Neural cell (in vitro differentiated cells): ENCODE measurements around the gene PRKAG2. TPM values are rescaled to one million over a fixed set of nuclear protein-coding genes. Genes with fewer than 3 reads are reported as not detected.

Experiments
- H2AFZ ChIP-seq: fragments of 200-600, 300-800 bp; sonication (generic), shearing (Covaris generic); 2 replicates; pipeline ENCODE4 v1.6.0; 2014; ENCODE audit warnings: low read depth, mild to moderate bottlenecking, antibody characterized with exemption, low read length, moderate library complexity
- H3F3A ChIP-seq: fragments of 200-600 bp; shearing (Covaris generic); 2 replicates; pipeline ENCODE4 v1.6.1; 2016; ENCODE audit warnings: mild to moderate bottlenecking, moderate library complexity, mixed read lengths, antibody characterized with exemption, low read length; ENCODE audit not compliant: insufficient read depth, poor library complexity, severe bottlenecking
- H3K27ac ChIP-seq: fragments of 200-600, 300-800 bp; sonication (generic), shearing (Covaris generic); 2 replicates; pipeline ENCODE4 v1.5.1; 2014; ENCODE audit warnings: mild to moderate bottlenecking, low read length, moderate library complexity
- H3K27me3 ChIP-seq: fragments of 300-800, 200-600 bp; sonication (generic), shearing (Covaris generic); 2 replicates; pipeline ENCODE4 v1.6.0; 2014; ENCODE audit warnings: mild to moderate bottlenecking, low read depth, low read length, moderate library complexity; ENCODE audit not compliant: insufficient read depth
- H3K36me3 ChIP-seq: fragments of 300-800, 200-600 bp; sonication (generic), shearing (Covaris generic); 2 replicates; pipeline ENCODE4 v1.5.1; 2014; ENCODE audit warnings: mild to moderate bottlenecking, antibody characterized with exemption, low read length, moderate library complexity; ENCODE audit not compliant: insufficient read depth
- H3K4me2 ChIP-seq: fragments of 300-800, 200-600 bp; sonication (generic), shearing (Covaris generic); 2 replicates; pipeline ENCODE4 v1.6.0; 2014; ENCODE audit warnings: mild to moderate bottlenecking, low read length
- H3K4me3 ChIP-seq: fragments of 300-800, 200-600 bp; sonication (generic), shearing (Covaris generic); 2 replicates; pipeline ENCODE4 v1.5.1; 2014; ENCODE audit warnings: mild to moderate bottlenecking, low read length, moderate library complexity
- H3K79me2 ChIP-seq: fragments of 200-600 bp; shearing (Covaris generic); replicated peaks from 2 replicates; pipeline ENCODE4 v1.6.0; 2014; ENCODE audit warnings: mild to moderate bottlenecking, low read length, moderate library complexity; ENCODE audit not compliant: insufficient read depth
- H3K9ac ChIP-seq: fragments of 300-800, 200-600 bp; sonication (generic), shearing (Covaris generic); 2 replicates; pipeline ENCODE4 v1.6.1; 2016; ENCODE audit warnings: mild to moderate bottlenecking, low read length, mixed read lengths
- H3K9me2 ChIP-seq: fragments of 200-600 bp; shearing (Covaris generic); 2 replicates; pipeline ENCODE4 v1.6.1; 2016; ENCODE audit warnings: mild to moderate bottlenecking, low read length, mixed read lengths; ENCODE audit not compliant: insufficient read depth
- H3K9me3 ChIP-seq: fragments of 200-600, 300-800 bp; sonication (generic), shearing (Covaris generic); 2 replicates; pipeline ENCODE4 v1.6.1; 2016; ENCODE audit warnings: mild to moderate bottlenecking, mixed run types, low read length, moderate library complexity, mixed read lengths
- H4K20me1 ChIP-seq: fragments of 200-600 bp; shearing (Covaris generic); 2 replicates; pipeline ENCODE4 v1.6.1; 2016; ENCODE audit warnings: mild to moderate bottlenecking, mixed run types; ENCODE audit not compliant: insufficient read depth
- CTCF ChIP-seq: fragments of 450-650 bp; IDR thresholded peaks from 2 replicates; pipeline ENCODE4 v1.5.1; 2014; ENCODE audit warnings: antibody characterized with exemption, mild to moderate bottlenecking, moderate library complexity; ENCODE audit not compliant: poor library complexity, severe bottlenecking
- EP300 ChIP-seq: fragments of 450-650 bp; conservative IDR thresholded peaks from 2 replicates; pipeline ENCODE4 v1.6.1; 2014; ENCODE audit warnings: antibody characterized with exemption, mild to moderate bottlenecking, moderate library complexity; ENCODE audit not compliant: poor library complexity, severe bottlenecking
- EZH2 ChIP-seq: fragments of 200-600, 300-800 bp; shearing (Covaris generic), sonication (generic); IDR thresholded peaks from 2 replicates; pipeline ENCODE4 v1.6.1; 2014; ENCODE audit warnings: antibody characterized with exemption, low read length, borderline replicate concordance, mild to moderate bottlenecking; ENCODE audit not compliant: insufficient read depth, poor library complexity, severe bottlenecking
- MXI1 ChIP-seq: fragments of 450-650 bp; conservative IDR thresholded peaks from 2 replicates; pipeline ENCODE4 v1.6.1; 2014; ENCODE audit warnings: antibody characterized with exemption, mild to moderate bottlenecking; ENCODE audit not compliant: poor library complexity, severe bottlenecking
- POLR2AphosphoS5 ChIP-seq: IDR thresholded peaks from 2 replicates; pipeline ENCODE4 v1.6.1; 2012
- RAD21 ChIP-seq: fragments of 450-650 bp; conservative IDR thresholded peaks from 2 replicates; pipeline ENCODE4 v1.6.1; 2014; ENCODE audit warnings: antibody characterized with exemption, mild to moderate bottlenecking, moderate library complexity
- REST ChIP-seq: IDR thresholded peaks from 2 replicates; pipeline ENCODE4 v1.6.1; 2012; ENCODE audit warnings: borderline replicate concordance
- SMC3 ChIP-seq: fragments of 450-650 bp; conservative IDR thresholded peaks from 2 replicates; pipeline ENCODE4 v1.6.1; 2014; ENCODE audit warnings: antibody characterized with exemption, mild to moderate bottlenecking, moderate library complexity; ENCODE audit not compliant: poor library complexity
- TAF1 ChIP-seq: IDR thresholded peaks from 2 replicates; pipeline ENCODE4 v1.6.1; 2012; ENCODE audit warnings: low read depth
- polyA plus RNA-seq: library from polyadenylated mRNA; depleted of rRNA; stranded (reverse); fragments of >200 nt; gene quantifications from 2 replicates; pipeline ENCODE4 v1.2.3, GENCODE V29; 2014

Gene PRKAG2
- polyA plus RNA-seq, 1 donor from 2014 or later, result 22.9 TPM

GRCh38 chr7:151851145-151851751 is 25.7 kb downstream of the PRKAG2 start:
- TF ChIP-seq TAF1 (no peak), MXI1 (no peak), EZH2 (no peak), POLR2AphosphoS5 (no peak), SMC3 (no peak), REST (no peak), CTCF (no peak), RAD21 (no peak)
- no peak overlapping the region for H3K4me2 ChIP-seq
- H3K9me2 ChIP-seq, result no peaks in the 10 kb centered on the region
- no peaks in the 10 kb centered on the region for H3K9me3 ChIP-seq
- H3K27ac ChIP-seq, result no peak overlapping the region
- no peak overlapping the region for H3K4me3 ChIP-seq
- H3K9ac ChIP-seq, result no peak overlapping the region
- no peaks in the 10 kb centered on the region for H3K36me3 ChIP-seq
- no peaks in the 10 kb centered on the region for H3K27me3 ChIP-seq
- H3K79me2 ChIP-seq, result no peaks in the 10 kb centered on the region
- no peaks in the 10 kb centered on the region for H4K20me1 ChIP-seq
- H2AFZ ChIP-seq, result no peak overlapping the region
- H3F3A ChIP-seq, result no peaks in the 10 kb centered on the region

- Histone ChIP-seq H3K4me3 (no peak overlapping the region), H3K27me3 (no peaks in the 10 kb centered on the region), H3K36me3 (no peaks in the 10 kb centered on the region), H3K9ac (no peak overlapping the region), H4K20me1 (no peaks in the 10 kb centered on the region), H3K4me2 (no peak overlapping the region), H3K79me2 (no peaks in the 10 kb centered on the region), H3K27ac (no peak overlapping the region), H3F3A (no peaks in the 10 kb centered on the region), H3K9me2 (no peaks in the 10 kb centered on the region), H2AFZ (no peak overlapping the region), H3K9me3 (no peaks in the 10 kb centered on the region)
- TF ChIP-seq SMC3 (no peak), CTCF (no peak), TAF1 (no peak), POLR2AphosphoS5 (no peak), EP300 (no peak)
Observed at GRCh38 chr7:151850491-151851124, 26.3 kb downstream of the PRKAG2 start.
